ENCODE measurements around the gene TAF3. TPM values are rescaled to one million over a fixed set of nuclear protein-coding genes. Genes with fewer than 3 reads are reported as not detected.

The TAF3 gene
- total RNA-seq, 1 donor from 2014 or later, result 2.4 TPM

DNA sequence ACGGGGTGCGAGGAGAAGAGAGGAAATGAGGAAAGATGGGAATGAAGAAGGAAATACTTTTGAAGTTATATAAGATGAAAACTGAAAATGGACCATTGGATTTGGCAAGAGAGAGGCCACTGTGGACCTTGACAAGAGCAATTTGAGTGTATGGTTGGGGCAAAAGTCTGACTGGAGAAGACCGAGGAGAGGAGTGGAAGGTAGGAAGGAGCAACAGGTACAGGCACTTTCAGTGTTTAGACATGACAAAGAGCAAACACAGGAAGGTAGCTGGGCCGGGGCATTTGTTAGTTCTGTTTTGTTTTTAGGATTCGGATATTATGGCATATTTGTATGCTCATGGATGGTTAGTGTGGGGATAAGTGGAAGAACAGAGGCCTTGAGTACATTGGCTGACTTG, 99.4 kb downstream of the TAF3 start:
- no peak for FAIRE-seq
- no peak for DNase-seq (ENCODE audit: low spot score in 2 of 2)

- FAIRE-seq, result no peak
- DNase-seq (ENCODE audit: low spot score in 2 of 2), result no peak
These were observed 104.4 kb downstream of the TAF3 start for GRCh38 chr10:7922707-7923106.

- FAIRE-seq (no peak), DNase-seq (ENCODE audit: low spot score in 2 of 2) (no peak)
These were observed 110.2 kb downstream of the TAF3 start for GRCh38 chr10:7928536-7928935.

DNA sequence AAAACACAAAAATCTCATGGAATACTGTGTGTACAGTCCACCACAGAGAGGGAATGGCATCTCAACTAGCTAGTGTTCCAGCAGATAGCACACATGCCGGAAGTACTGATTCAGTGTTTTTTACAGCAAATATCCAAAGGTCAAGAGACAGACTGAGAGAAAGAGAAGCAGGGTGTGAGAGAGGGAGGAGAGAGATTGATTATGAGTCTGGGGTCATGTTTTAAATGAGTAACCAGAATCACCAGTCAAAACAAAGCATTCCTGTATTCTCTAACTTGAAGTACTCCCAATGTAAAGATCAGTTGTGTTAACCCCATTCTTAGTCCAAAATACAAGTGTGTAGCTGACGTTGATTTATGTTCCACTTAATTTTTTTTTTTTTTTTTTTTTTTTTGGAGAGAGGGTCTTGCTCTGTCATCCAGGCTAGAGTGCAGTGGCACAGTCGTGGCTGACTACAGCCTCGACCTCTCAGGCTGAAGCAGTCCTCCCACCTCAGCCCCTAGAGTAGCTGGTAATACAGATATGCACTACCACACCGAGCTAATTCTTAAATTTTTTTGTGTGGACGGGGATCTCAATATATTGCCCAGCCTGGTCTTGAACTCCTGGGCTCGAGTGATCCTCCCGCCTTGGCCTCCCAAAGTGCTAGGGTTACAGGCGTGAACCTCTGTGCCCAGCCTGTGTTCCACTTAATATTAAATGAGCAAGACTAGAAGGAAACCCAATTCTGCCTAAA, 114.2 kb downstream of the TAF3 start:
- DNase-seq (ENCODE audit: low spot score in 2 of 2), result no peak
- FAIRE-seq, result no peak

DNA sequence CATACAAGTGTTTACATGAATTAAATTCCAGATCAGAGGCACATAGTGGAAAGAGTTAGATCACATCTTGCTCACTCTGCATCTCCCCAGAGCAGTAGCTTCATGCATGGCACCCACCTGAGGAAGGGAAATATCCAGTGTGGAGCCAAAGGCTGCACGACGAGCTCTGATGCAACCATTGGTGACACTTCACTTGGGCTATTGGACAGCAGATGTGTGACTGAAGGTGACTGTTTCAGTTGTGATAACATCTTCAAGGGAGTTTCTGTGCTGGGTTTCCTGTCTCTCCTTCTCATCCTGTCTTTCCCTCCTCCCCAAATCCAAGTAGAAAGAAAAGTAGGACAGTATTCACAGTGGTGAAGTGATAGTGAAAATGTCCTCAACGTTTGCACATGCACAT, 115.0 kb downstream of the TAF3 start:
- DNase-seq (ENCODE audit: low spot score in 2 of 2) (no peak), FAIRE-seq (no peak)

- FAIRE-seq (no peak), DNase-seq (ENCODE audit: low spot score in 2 of 2) (no peak)
These were observed 115.5 kb downstream of the TAF3 start for GRCh38 chr10:7933757-7934156.

GRCh38 chr10:7937315-7937945, 119.1 kb downstream of the TAF3 start:
- no peak for FAIRE-seq
- DNase-seq (ENCODE audit: low spot score in 2 of 2), result no peak

- no peak for DNase-seq (ENCODE audit: low spot score in 2 of 2)
- no peak for FAIRE-seq
These were observed 123.3 kb downstream of the TAF3 start for GRCh38 chr10:7941576-7941975.

- FAIRE-seq (no peak), DNase-seq (ENCODE audit: low spot score in 2 of 2) (no peak)
These were observed 124.0 kb downstream of the TAF3 start for GRCh38 chr10:7942316-7942715.

GRCh38 chr10:7942859-7943258, 124.6 kb downstream of the TAF3 start:
- FAIRE-seq (no peak), DNase-seq (ENCODE audit: low spot score in 2 of 2) (no peak)

GRCh38 chr10:7944215-7944480, 125.8 kb downstream of the TAF3 start:
- DNase-seq (ENCODE audit: low spot score in 2 of 2) (no peak), FAIRE-seq (no peak)

- FAIRE-seq (no peak), DNase-seq (ENCODE audit: low spot score in 2 of 2) (no peak)
These were observed 126.2 kb downstream of the TAF3 start for GRCh38 chr10:7944537-7944936.

DNA sequence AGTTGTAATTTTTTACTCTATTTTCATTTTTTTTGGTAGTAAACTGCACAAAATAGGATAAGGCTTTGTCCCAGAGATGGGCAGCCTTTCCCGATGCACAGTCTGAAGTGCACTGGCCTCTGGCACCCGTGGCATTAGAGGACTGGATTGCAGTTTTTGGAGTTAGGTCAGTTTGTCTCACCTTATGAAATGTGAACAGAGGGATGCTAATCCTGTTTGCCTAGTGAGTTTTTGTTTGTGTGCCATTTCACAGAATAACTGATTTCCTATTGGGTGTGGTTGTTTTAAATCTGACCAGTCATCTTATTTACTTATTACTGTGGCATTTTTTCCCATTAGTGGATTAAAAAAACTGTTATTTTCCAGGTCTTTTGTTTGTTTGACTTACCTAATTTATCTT, 126.7 kb downstream of the TAF3 start:
- no peak for FAIRE-seq
- DNase-seq (ENCODE audit: low spot score in 2 of 2), result no peak

DNA sequence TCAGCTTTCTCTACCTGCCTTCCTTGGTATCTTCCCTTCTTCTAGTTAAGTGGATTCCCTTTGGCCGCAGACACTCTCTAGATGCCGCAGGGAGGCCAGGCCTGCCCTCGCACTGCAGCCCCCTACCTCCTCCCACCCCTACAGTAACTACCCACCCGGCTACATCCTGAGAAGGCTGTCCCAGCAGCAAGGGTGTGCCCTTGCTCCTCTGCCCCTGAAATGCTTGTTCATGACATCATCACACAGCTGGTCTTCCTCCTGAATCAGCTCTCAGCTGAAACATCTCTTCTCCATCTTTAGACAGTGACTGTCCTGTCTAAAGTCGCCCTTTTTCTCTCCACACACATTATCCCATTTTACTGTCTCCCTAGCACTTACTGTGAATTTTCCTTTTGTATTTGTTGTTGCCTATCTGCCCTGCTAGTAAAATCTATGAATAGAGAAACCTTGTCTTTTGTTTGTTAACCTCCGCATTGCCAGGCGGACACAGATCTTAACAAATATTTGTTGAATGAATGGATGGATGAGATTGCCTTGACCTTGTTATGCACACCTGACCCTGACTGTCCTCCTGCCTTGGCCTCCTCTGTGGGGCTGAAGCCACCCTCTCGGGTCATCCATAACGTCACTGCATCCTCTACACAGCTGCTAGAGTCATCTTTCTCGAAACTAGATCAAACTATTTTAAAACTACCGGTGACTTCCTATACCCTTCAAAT, 127.3 kb downstream of the TAF3 start:
- FAIRE-seq (no peak), DNase-seq (ENCODE audit: low spot score in 2 of 2) (peak in 1 of 2 donors; percentile 29)

DNA sequence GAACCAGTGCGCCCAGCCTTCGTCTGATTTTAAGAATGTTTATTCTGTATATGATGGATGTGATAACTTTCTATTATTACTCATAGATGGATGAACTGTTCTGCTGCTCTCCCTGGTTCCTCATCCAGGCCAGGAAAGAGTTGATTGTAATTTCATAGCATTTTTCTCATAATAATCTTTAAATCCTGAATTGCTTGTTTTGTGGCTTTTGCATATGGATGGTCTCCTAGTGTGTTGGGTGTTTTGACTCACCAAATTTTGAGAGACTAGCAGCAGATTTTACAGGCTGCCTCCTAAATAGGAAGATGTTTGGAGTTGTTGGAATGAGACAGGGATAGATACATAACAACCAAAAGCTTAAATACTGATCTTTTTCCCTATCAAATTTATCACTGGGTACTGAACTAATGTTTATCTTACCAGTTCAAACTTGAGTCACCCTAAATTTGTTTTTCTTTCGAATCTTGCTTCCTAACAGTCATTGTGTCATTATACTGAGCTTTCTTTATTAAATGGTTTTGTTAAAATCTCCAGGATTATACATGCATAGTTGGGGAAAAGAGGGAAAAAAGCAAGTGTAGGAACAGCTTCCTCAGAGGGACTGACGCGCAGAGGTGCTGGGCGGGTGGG, 130.2 kb downstream of the TAF3 start:
- FAIRE-seq (no peak), DNase-seq (ENCODE audit: low spot score in 2 of 2) (no peak)

GRCh38 chr10:7950981-7951847, 132.9 kb downstream of the TAF3 start:
- no peak for FAIRE-seq
- DNase-seq (ENCODE audit: low spot score in 2 of 2), result no peak

- no peak for FAIRE-seq
- no peak for DNase-seq (ENCODE audit: low spot score in 2 of 2)
These were observed 134.0 kb downstream of the TAF3 start for GRCh38 chr10:7952266-7952665.

- DNase-seq (ENCODE audit: low spot score in 2 of 2), result no peak
- FAIRE-seq, result no peak
These were observed 135.1 kb downstream of the TAF3 start for GRCh38 chr10:7953447-7953846.

- FAIRE-seq, result no peak
These were observed 137.1 kb downstream of the TAF3 start for GRCh38 chr10:7955446-7955845.

DNA sequence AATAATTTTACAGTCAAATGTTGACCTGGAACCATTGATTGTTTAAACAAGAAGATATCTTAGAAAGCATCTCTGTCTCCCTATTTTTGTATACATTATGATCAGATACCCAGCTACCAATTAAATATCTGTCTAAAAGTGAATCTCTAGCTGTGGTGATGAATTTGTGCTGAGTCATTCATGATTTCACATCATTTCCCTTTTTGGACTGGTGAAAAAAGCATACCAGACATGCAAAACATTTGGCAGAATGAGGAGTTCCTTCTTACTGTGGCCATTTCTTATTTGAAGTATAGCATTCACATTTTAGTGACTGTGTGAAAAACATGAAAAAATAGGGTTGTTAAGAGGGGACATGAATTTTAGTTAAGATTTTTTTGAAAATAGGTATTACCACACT, 138.2 kb downstream of the TAF3 start:
- no peak for DNase-seq (ENCODE audit: low spot score in 2 of 2)
- no peak for FAIRE-seq

More at GRCh38 chr10:7955446-7955845, 137.1 kb downstream of the TAF3 start:
- no peak for DNase-seq (ENCODE audit: low spot score in 2 of 2)

GRCh38 chr10:7957591-7957990, 139.3 kb downstream of the TAF3 start:
- FAIRE-seq (no peak), DNase-seq (ENCODE audit: low spot score in 2 of 2) (no peak)

Data from frontal cortex (tissue), 4 donors.